ENCODE results near the gene FOXN3. TPM values are rescaled to one million over a fixed set of nuclear protein-coding genes. Genes with fewer than 3 reads are reported as not detected.

FOXN3 gene
- polyA plus RNA-seq, 1 donor (not counting 4 experiments of a cell fraction or from before 2014, with no cell fraction given), result 10.2 TPM

DNA sequence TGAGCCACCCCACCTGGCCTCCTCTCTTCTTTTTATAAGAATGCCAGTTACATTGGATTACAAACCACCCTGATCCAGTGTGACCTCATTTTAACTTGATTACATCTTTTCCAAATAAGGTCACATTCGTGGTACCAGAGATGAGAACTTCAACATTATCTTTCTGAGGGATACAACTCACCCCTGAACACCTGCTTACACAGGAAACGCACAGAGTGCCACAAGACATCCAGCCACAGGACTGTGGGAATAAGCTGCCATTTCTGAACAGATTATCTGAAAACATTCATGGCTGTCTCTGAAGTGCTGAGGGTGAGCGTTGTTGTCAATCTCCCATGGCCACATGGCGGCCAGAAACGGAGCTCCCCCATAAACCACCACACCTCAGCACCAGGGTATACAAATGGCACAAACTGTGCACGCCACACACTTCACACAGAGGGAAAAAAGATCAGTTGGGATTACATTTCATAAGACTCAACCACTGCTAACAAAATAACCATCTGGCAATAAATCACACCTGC is 23.7 kb downstream of the FOXN3 start:
- Histone ChIP-seq H3K79me2 (ENCODE audit: control insufficient read depth, insufficient read depth, low read length) (no peaks in the 10 kb centered on the region), H4K20me1 (ENCODE audit: control insufficient read depth, extremely low read depth, insufficient read depth, low read length) (no peaks in the 10 kb centered on the region)
- dilution Hi-C loops (cut with MboI; ENCODE audit: extremely low pct_ligation_motif_present, low sequenced_read_pairs), result no loop called here

DNA sequence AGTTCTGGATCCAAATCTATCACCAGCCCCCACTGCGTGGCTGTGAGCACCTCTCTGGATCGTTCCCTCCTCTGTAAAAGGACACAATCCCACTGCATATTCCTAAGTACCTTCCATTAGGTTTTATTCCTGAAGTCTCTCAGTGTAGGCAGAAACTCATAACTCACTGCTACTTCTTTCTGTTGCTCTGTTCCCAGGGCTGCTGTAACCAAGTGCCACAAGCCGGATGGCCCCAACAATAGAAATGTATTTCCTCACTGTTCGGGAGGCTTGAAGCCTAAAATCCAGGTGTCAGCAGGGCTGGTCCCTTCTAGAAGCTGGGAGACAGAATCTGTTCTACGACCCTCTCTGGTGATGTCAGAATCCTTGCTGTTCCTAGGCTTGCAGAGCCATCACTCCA is 24.9 kb downstream of the FOXN3 start:
- Histone ChIP-seq H3K9ac (ENCODE audit: control insufficient read depth, extremely low read depth, insufficient read depth, low read length) (no peak overlapping the region), H2AFZ (ENCODE audit: control insufficient read depth, low read length) (no peak overlapping the region), H3K36me3 (ENCODE audit: control insufficient read depth in 2 of 2, extremely low read depth in 1 of 2, insufficient read depth in 2 of 2, low read length in 2 of 2) (no peaks in the 10 kb centered on the region), H3K27ac (ENCODE audit: control insufficient read depth, insufficient read depth, low read length) (no peak overlapping the region), H3K4me2 (ENCODE audit: control insufficient read depth, extremely low read depth, insufficient read depth, low read depth, low read length) (no peak overlapping the region), H4K20me1 (ENCODE audit: control insufficient read depth, extremely low read depth, insufficient read depth, low read length) (no peaks in the 10 kb centered on the region), H3K9me3 (ENCODE audit: control insufficient read depth, low read depth, low read length) (no peaks in the 10 kb centered on the region), H3K79me2 (ENCODE audit: control insufficient read depth, insufficient read depth, low read length) (no peaks in the 10 kb centered on the region), H3K4me3 (ENCODE audit: control insufficient read depth in 2 of 3, extremely low read depth in 1 of 3, insufficient read depth in 2 of 3, low read depth in 1 of 3, low read length in 3 of 3) (no peak overlapping the region), H3K9me1 (ENCODE audit: control insufficient read depth, extremely low read depth, insufficient read depth, low read length) (no peaks in the 10 kb centered on the region), H3K4me1 (ENCODE audit: control insufficient read depth, extremely low read depth, insufficient read depth, low read length) (no peaks in the 10 kb centered on the region), H3K27me3 (ENCODE audit: control insufficient read depth, extremely low read depth, insufficient read depth, low read length) (no peaks in the 10 kb centered on the region)
- dilution Hi-C loops (cut with MboI; ENCODE audit: extremely low pct_ligation_motif_present, low sequenced_read_pairs), result no loop called here
- TF ChIP-seq, protein P1, sequence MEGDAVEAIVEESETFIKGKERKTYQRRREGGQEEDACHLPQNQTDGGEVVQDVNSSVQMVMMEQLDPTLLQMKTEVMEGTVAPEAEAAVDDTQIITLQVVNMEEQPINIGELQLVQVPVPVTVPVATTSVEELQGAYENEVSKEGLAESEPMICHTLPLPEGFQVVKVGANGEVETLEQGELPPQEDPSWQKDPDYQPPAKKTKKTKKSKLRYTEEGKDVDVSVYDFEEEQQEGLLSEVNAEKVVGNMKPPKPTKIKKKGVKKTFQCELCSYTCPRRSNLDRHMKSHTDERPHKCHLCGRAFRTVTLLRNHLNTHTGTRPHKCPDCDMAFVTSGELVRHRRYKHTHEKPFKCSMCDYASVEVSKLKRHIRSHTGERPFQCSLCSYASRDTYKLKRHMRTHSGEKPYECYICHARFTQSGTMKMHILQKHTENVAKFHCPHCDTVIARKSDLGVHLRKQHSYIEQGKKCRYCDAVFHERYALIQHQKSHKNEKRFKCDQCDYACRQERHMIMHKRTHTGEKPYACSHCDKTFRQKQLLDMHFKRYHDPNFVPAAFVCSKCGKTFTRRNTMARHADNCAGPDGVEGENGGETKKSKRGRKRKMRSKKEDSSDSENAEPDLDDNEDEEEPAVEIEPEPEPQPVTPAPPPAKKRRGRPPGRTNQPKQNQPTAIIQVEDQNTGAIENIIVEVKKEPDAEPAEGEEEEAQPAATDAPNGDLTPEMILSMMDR (optimal IDR thresholded peaks at IDR 0.05 in 1 of 3, IDR thresholded peaks at IDR 0.05 in 1 of 3, conservative IDR thresholded peaks at IDR 0.05 in 1 of 3; ENCODE audit: extremely low read depth in 1 of 3, insufficient read depth in 2 of 3, low read length in 3 of 3), result no peak
- TF ChIP-seq EZH2 (IDR thresholded peaks at IDR 0.05; ENCODE audit: low read length), result no peak
- DNase-seq (ENCODE audit: low read depth, low spot score) (no peak), FAIRE-seq (no peak)

More for the DNA sequence above, 23.7 kb downstream of the FOXN3 start:
- no peaks in the 10 kb centered on the region for H3K9me1 ChIP-seq (ENCODE audit: control insufficient read depth, extremely low read depth, insufficient read depth, low read length)
- no peak overlapping the region for H3K9ac ChIP-seq (ENCODE audit: control insufficient read depth, extremely low read depth, insufficient read depth, low read length)
- no peaks in the 10 kb centered on the region for H3K36me3 ChIP-seq (ENCODE audit: control insufficient read depth in 2 of 2, extremely low read depth in 1 of 2, insufficient read depth in 2 of 2, low read length in 2 of 2)
- no peak overlapping the region for H3K27ac ChIP-seq (ENCODE audit: control insufficient read depth, insufficient read depth, low read length)
- no peak for DNase-seq (ENCODE audit: low read depth, low spot score)
- no peaks in the 10 kb centered on the region for H3K4me1 ChIP-seq (ENCODE audit: control insufficient read depth, extremely low read depth, insufficient read depth, low read length)
- H3K4me3 ChIP-seq (ENCODE audit: control insufficient read depth in 2 of 3, extremely low read depth in 1 of 3, insufficient read depth in 2 of 3, low read depth in 1 of 3, low read length in 3 of 3), result no peak overlapping the region
- TF ChIP-seq, protein P1 (optimal IDR thresholded peaks at IDR 0.05 in 1 of 3, IDR thresholded peaks at IDR 0.05 in 1 of 3, conservative IDR thresholded peaks at IDR 0.05 in 1 of 3; ENCODE audit: extremely low read depth in 1 of 3, insufficient read depth in 2 of 3, low read length in 3 of 3), result no peak
- TF ChIP-seq EZH2 (IDR thresholded peaks at IDR 0.05; ENCODE audit: low read length), result no peak
- no peak for FAIRE-seq
- no peak overlapping the region for H2AFZ ChIP-seq (ENCODE audit: control insufficient read depth, low read length)
- no peaks in the 10 kb centered on the region for H3K27me3 ChIP-seq (ENCODE audit: control insufficient read depth, extremely low read depth, insufficient read depth, low read length)
- no peaks in the 10 kb centered on the region for H3K9me3 ChIP-seq (ENCODE audit: control insufficient read depth, low read depth, low read length)
- no peak overlapping the region for H3K4me2 ChIP-seq (ENCODE audit: control insufficient read depth, extremely low read depth, insufficient read depth, low read depth, low read length)
